ENCODE results near the gene INPP4A.

INPP4A gene

DNA sequence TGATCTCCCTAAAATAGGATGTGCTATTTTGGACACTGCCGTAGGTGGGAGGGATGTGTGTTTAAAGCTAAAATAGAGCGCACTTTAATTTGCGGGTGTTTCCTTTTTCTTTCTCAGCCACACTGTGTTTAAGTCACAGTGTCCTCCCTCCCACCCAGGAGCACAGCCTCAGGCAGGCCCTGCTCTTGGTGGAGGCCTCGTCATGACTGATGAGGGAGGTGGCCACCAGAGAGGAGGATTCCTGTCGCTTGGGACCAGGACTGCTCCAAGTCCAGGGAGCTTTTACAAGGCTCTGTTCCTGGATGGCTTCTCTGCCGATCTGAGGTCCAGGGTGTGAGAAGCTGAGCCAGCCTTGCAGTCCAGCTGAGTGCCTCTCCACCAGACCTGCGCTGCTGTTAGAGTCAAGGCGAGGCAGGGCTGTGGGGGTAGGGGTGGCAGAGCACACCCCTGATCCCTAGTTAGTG is 33.5 kb downstream of the INPP4A start:
- no peak for DNase-seq

DNA sequence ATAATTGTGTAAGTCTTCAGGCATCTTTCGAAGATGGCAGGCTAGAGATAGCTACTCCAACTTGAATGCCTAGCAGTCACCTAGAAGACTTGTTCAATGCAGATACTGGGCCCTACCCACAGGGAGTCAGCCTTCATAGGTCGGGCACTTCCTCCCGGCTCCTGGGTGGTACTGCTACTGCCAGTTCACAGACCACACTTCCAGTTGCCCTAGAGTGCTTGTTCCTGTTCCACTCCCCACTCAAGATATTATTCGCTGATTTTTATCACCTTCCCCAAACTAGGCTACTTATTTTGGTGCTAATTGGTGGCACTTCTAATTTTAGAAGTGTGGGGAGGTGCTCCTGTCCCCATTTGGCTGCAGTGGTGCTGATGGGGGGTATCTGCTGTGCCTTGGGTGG is 34.2 kb downstream of the INPP4A start:
- peak; percentile 56 for DNase-seq

DNA sequence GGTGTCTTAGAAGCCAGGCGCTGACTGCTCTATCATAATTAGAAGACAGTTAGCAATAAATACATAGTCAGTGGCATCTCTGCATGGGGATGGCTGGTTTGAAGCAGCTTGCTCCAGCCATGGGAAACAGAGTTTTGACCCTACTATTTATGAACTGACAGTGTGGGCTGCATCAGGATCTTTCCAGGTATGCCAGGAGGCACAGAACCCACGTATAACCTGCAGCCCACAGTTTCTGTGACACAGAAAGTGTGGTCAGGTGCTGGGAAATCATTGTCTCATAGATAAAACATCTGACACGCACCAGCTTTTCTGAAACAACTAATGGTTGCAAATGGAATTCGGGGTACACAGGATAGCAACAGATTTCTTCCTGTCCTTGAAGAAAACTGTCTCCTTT is 34.7 kb downstream of the INPP4A start:
- DNase-seq = no peak

DNA sequence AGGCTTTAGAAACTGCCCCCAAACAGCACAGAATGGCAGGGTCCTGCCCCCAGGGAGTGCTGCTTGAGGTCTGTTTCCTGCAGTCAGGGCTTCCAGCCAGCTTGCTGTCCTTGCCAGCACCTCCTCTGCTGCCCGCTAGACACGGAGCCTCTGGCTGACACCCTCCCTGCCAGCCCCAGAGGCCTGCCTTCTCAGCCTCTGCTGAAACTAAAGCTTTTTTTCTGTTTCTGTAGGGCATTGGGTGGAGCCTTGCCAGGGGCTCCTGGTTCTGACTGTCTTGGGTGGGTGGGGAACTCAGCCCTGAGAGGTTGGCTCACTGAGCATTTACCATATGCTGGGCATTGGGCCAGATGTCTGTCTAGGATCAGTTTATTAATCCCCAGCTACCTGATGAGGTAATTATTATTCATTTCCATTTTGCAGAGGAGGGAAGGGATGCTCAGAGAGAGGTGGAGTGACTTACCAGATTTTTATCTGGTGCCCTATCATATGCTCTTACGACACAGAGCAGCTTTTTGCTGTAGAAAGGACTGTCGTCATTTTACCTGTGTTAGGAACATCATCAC is 35.4 kb downstream of the INPP4A start:
- DNase-seq = peak; percentile 43

DNA sequence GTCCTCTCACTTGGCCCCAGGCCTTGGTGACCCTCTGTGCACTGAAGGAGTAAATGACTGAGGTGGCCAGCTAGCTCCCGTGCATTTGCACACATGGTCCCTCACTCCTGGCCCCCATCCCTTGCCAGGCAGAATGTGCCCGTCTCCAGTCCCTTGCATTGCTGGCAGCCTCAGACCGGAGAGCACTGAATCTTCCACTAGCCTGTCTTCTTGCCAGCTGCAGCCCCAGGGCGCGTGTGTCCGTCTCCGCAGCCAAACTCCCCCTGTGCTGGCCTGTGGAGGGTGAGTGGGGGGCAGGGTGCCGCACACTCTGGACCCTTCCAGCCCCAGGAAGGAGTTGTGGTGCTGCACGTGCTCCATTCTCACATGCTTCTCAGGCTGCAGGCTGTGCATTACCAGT is 35.9 kb downstream of the INPP4A start:
- no peak for DNase-seq

DNA sequence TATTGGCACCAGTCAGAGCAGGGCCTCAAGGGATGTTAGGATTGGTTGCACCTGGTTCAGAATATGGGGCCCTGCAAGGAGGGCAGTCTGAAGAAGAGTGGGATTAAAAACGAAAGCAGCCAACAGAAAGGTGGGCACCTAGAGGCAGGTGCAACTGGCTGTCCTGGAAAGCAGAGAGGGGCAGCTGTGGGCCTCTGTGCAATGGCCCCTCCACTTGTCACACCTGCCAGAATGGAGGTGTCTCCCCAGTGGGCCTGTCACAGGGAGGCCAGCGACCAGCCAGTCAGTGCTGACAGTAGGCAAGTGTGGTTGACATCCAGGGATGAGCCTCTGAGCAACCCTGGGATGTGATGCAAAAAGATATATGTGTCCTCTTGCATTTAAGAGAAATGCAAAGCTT is 37.7 kb downstream of the INPP4A start:
- DNase-seq = no peak

DNA sequence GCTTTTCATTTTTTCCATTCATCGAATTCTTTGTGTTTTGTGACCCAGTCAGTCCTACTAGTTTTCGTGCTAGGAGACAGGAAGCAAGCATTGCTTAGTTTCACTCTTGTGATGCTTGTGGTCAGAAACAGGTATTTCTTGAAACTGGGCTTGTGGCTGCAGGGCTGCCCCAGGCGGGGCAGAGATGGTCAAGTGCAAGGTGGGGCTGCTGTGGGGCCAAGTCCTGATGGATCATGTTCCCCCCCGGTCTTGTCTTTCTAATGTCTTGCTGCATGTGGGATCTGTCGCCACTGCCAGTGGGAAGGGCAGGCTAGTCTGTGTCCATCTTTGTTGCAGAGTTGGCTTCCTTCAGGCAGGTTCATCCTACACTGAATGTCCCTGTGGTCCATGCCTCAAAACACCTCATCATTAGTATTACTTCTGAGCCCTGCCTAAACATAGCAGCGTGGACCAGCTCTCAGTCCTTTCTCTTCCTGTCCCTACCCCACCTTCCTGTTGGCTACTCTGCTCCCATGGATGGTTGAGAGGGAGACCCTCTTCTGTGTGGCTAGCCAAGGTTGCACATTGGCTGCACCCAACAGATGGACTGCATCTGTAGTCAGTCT is 38.7 kb downstream of the INPP4A start:
- peak; percentile 39 for DNase-seq

DNA sequence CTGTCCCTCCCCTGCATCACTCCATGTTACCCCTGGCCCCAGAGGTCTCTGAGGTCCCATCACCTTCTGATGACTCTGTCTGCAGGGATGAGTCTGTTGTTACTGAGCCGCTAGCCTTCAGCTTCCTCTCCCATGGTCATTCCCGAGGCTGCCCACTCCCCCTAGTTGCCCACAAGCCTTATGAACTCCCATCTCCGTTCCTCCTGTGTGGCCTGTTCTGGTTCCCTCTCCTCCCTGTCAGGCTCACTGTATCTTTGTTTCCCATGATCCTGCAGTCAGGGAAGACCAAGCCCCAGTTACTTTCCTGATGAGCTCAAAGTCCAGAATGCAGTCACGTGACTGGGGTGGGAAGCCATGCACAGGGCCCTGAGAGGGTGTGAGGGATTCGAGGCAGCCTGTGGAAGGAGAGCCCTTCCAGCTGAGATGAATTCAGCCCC is 39.5 kb downstream of the INPP4A start:
- no peak for DNase-seq

DNA sequence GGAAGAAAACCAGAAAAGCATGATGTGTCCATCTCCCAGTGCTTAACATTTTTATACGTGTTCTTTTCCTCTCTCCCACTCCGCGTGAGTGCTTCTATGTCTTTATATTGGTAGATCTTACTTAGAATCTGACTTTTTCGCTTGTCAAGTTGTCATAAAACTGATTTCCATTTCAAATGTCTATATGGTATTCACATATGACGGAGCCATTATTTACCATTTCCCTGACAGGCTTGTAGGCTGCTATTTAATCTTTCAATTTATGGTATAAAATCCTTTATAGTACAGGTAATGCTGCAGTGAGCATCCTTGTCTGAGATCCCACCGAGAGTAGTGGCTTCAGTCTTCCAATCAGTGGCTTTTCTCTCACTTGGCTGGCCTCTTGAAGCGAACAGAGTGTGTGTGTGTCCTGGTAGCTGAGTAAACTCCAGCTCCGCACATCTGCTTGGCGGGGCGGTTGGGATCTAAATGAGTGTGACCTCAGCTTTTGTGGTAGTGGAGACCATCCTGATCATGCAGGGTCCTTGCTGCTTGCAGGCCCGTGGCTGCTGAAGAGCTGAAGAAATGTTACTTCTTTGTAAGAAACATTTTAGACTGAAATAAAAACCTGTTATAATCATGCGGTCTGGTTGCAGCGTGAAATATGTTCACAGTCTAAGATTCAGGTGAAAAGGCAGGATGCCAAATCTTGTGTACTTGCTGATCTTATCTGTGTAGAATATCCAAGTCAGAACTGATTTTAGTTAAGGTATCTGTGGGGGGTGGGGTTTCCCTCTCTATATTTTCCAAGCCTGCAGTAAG is 40.2 kb downstream of the INPP4A start:
- DNase-seq = no peak

DNA sequence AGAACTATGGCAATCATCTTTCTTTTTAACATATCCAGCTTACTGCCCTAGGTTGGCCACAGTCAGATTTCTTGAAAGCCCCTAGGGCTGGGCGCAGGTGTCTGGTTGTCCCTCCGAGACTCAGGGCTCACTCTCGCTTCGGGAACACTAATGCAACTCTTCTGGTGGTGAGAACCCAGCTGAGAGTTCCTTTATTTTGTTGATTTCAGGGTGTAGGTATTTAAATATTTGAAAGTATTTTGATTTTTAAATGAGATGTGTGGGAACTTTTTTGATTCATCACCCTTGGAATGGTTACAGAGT is 40.7 kb downstream of the INPP4A start:
- no peak for DNase-seq

DNA sequence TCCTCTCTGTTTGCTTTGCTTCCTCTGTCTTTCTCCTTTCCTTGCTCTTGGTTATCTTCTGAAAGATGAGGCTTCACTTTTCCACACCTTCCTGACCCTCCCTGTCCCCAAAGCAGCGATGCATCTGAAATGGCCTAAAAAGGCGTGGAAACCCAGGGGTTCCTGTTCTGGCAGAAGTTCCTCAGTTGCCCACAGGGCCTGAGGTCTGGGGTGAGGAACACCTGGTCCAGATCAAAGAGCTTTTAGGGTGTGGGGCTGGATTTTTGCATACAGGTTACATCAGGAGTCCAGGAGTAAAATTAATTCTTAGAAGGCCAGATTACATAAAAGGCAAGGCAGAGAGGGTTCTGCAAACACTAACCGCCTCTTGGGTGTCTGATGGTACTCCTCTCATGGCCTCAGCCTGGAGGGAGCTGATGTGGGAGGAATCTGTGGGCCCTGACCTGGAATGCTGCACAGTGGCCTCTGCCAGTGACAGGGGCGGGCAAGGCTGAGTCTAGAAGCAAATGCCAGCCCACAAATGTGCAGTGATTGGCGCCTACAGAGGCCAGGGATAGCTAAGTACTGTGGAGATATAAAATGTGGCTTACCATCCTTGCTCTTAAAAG is 41.8 kb downstream of the INPP4A start:
- no peak for DNase-seq

DNA sequence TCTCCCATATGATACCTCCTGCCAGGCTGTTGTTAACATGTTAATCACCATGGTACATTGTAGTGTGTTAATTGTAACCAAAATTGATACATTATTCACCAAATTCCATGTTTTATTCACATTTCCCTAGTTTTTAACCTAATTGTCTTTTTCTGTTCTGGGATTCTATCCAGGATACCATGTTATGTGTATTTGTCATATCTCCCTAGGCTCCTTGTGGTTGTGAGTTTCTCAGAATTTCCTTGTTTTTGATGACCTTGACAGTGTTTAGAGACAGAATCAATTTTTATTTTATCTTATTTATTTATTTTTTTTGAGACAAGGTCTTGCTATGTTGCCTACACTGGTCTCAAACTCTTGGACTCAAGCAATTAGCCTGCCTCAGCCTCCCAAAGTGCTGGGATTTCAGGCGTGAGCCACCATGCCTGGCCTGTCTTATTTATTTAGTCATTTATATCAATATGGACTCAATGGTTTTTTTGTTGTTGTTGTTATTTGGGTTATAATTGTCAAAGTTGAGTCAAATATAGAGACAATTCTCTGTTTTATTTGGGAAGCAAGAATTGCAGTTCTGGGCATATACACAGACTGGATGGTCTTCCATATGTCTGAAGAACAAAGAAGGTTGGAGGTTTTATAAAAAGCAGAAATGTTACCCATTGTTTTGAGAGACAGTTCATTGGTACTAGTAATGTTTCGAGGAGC is 42.6 kb downstream of the INPP4A start:
- no peak for DNase-seq

DNA sequence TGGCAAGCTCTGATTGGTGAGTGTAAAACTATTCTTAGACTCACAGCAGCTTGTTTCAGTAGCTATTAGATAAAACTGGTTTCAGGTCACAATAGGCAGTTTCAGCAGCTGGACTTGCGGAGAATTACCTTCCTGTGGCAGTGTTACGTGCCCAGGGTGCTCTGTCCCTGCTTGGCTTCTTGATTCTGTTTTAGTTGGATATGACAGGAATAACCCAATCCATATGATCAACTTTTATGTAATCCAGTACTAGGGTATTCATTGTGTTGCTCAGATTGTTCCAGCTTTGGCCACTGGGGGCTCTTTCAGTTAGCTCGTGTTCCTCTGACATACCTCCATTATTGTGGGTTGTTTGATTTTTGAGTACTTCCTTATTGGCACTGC is 43.1 kb downstream of the INPP4A start:
- peak; percentile 67 for DNase-seq

DNA sequence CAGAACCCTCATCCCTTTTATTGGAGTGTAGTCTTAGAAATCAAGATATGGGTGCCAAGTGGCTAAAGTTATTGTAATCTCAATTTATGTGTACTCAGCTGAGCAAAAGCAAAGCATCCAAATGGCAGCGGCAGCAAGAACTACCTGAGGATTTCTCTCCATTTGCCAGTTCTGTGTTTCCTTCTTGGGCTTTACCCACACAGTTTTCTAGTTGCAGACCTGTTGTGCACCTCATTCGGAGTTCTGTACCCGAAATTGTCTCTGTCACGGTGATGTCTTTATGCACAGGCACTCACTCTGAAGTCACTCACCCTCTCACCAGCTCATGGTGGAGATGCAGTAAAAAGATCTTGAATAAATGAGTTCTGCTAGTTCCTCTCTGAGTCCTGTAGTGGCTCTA is 43.6 kb downstream of the INPP4A start:
- DNase-seq = no peak

DNA sequence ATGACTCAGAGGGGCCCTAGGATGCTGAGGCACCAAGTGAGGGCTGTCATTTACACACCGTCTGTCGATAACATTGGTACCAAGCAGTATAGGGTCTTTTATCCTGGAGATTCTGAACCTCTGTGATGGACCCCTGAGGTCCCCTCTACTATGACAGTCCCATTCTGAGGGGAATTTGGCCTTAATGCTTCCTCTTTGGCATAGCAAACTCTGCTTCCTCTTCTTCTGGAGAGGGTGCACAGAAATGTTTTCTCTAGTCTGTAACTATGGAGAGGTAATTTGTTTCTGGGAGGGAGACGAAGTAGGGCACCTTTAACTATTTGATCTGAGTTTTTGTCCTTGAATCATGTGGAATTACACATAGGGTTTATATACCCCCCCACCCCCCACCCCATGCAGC is 44.8 kb downstream of the INPP4A start:
- no peak for DNase-seq

DNA sequence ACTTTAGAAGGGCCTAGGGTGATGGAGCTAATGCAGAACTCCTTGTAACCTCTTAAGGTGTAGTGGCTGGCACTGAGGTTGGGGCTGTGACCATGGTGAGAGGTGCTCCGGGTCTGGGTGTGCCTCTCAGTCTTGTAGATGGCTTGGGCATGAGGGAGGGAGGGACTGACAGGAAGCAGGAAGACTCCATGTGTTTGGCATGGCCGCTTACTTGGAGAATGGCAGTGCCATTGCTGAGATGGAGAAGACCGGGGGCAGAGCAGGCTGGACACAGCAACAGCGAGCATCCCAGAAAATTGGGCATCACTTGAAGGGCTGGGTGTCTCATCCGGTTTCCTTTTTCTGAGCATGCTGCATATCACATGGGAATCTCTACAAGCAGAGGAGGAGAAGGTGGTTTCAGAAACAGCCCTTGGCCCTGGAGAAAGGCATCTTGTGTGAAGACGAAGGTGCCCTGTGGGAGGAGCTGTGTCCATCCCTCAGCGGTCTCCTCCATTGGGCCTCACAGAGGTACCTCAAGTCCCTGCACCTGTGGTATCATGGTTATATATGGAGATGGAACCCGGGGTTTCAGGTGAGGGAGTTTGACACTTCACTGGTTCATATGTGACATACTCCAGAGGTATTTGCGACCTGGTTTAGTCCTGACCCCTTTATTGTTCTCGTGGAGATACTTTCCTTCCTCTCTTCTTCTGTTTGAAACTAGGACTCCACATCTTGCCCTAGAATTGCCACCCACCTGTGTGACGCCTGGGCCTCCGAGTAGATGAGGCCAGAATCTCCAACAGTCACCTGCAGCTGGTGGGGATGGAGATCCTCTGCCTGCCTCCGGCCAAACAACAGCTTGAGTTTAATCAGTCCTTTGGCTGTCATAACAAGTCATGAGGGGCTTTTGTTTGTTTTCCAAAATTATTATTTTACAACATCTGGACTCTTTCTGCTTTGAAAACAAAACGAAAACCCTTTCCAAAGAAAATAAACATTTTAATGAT is 45.6 kb downstream of the INPP4A start:
- no peak for DNase-seq

DNA sequence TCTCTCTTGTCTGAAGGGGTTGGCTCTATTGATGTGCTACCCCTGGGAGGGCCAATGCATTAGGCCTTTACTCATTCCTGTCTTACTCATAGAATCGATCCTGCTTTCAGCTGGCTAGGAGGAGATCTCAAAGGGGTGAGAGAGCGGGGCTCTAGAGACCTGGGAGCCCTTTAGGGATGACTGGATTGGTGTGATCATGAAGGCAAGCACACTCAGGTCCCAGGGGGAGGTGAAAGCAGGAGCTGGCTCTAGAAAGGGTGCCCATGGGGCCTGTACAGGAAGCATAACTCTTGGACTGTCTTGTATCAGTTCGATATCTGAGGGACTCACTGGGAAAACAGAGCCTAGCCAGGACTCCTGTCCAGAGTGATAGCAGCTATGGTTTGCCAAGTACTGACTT is 47.8 kb downstream of the INPP4A start:
- DNase-seq = no peak

DNA sequence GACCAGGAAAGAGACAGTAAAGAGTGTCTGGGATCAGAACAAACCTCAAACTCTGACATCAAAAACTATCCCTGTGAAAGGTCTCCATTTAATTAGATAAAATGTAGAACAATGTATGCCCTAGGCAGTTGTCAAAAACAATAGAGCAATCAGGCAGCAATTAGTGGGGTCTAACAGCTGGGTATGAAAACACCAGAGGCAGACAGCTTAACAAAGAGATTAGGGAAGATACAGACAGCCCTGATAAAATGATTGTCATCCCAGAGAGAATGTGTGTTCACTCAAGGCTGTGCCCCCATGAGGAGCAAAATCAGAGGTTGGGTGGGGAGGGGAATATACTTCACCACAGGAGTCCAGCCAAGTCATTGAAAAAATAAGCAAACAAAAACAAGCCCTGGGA is 50.0 kb downstream of the INPP4A start:
- DNase-seq = no peak

DNA sequence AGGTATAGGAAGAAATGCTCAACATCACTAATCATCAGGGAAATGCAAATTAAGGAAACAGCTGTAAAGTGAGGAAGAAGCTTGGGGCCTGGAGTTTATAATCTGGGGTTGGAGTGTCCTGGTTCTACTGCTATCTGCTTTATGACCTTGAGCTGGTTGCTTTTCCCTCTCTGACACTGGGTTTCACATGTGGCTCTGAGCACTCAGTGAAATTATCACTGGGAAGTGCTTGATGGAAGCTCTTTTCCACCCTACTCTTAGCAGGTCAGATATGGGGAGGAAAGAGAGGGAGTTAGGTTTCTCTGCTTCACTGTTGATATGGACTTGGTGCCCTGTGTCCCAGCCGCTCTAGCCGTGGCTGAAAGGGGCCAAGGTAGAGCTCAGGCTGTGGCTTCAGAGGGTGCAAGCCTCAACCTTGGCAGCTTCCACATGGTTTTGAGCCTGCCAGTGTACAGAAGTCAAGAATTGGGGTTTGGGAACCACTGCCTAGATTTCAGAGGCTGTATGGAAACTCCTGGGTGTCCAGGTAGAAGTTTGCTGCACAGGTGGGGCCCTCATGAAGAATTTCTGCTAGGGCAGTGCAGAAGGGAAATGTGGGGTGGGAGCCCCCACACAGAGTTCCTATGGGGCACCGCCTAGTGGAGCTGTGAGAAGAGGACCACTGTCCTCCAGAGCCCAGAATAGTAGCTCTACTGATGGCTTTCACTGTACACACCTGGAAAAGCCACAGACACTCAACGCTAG is 52.3 kb downstream of the INPP4A start:
- no peak for DNase-seq

DNA sequence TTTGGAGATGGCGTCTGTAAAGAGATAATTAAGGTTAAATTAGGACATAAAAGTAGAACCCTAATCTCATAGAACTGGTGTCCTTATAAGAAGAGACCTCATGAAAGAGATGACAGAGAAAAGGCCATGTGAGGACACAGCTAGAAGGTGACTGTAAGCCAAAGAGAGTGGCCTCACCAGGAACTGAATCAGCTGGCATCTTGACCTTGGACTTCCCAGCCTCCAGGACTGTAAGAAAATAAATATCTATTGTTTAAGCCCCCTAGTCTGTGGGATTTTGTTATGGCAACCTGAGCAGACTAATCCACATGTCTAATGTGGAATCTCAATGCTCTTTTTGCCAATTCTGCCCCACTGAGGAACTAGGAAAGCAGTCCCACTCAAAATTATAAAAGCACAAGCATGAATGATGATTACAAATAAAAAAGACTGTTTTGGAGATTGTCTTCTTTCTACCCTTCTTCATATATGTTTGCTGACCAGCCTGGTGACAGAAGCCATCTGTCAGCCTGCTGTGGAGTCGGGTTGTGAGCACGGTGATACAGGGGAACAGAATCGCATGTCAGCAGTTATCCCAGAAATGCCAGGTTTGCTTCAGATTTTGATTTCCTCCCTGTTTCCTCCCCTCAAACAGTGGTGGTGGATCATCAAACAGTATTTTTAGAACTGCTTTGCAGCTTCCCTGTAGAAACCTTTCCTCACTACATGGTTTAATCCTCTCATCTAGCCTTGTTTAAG is 54.2 kb downstream of the INPP4A start:
- no peak for DNase-seq

DNA sequence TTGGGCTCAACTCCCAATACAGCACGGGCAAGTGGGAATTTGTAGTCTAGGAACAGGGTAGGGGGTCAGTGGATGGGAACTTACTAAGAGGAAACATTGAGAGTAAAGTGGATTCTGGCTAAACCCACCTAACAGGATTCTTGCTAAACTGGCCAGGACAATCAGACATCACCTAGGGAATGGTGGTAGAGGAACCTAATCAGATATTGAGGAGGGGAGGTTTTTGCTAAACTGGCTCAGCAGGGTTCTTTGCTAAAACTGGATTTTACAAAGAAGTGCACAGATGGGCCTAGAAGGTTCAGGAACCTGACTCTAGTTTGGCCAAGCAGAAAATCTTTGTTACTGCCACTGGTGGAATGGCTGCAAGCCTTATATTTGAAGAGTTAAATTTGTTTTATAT is 55.9 kb downstream of the INPP4A start:
- DNase-seq = no peak
